HG03060 (cell line): ENCODE data around the gene SERPINB6.
"Not testable (repeated sequence)": the region's sequence is repeated elsewhere in the genome, so short reads cannot be mapped to it uniquely, and the experiment has no call there.

Experiments used
- ATAC-seq: cut with Tn5 transposase; IDR thresholded peaks from one replicate; pipeline ENCODE4 v1.9.1; 2021; ENCODE audit warnings: low read depth, moderate number of reproducible peaks; ENCODE audit not compliant: unreplicated experiment

Gene SERPINB6

DNA sequence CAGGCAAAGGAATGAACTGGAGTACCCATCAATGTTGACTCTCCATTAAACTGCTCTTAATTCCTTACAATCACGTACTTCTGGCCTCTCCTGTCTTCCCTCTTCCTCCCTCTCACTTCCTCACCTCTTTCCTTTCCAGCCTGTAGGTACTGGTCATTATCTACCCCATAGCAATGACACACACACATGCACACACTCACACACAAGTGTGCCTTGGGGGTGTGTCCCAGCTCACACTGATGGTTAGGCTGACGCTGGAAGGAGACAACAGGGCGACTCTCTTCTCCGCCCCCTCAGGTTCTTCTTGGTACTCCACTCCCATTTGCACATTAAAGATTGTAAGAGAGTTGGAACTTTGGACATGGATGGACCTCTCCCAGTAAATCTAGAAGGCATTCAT lies 54.3 kb downstream of the SERPINB6 start:
- ATAC-seq: no peak

DNA sequence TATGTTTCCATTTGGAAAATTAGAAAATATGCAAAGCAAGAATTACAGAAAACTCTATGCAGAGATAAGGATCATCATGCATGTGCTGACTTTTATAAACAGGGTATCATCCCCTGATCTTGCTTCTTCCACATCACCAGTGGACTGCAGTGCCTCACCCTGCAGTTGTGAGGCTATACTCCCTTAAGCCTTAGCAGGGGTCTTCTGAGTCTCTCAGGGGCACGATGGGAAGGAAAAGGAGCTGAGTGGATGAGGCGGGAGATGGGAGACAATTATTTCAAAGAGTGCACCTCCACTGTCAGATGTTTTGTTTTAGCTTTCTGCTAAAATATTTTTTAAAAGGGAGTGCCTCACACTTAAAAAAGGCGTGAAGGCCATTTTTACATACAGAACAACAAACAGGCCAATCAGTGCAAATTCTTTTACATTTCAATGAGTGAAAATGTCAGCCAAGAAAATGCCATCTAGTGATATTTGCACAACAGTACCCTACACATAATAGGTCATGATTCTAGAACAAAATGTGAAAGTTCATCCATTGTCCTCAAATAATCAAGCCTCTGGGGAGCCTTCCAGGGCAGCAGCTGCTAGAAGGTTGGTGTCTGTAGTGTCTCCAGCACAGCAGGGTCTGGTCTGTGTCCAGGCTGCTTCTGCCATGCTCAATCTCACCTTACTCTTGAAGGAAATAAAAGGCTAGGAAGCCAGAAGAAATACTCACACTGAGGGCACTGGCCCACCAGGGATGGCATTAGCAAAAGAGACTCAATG lies 55.0 kb downstream of the SERPINB6 start:
- no peak for ATAC-seq

DNA sequence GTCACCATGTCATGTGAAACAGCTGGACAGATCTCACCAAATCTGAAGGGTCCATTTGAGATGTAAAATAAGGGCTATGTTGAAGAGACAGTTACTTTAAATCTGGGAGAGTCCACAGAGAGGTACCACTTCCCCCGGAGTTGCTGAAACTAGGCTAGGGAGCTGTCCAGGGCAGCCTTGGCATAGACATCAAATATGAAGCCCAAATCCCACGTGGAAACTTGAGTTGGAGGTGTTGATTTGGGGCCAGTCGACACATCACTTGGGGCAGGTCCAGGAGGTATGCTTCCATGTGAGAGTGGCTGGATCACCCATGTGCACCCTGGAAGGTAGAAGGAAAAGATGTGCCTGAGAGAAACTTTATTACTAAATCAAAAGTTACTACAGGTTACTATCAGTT lies 56.2 kb downstream of the SERPINB6 start:
- no peak for ATAC-seq

DNA sequence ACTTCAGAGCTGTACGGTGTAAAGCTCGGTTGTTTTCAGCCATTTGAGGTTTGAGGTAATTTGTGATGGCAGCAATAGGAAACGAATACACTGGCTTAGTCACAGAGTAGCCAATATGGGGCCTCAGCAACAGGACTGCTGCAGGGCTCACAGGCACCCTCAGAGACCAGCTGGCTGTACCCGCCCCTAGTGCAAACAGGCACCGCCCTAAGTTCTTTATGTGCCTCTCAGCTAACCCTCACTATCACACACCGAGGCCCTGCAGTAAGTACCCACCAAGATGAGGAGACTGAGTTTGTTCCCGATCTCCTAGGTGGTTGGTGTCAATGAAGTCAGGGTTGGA lies 57.1 kb downstream of the SERPINB6 start:
- ATAC-seq: no peak

DNA sequence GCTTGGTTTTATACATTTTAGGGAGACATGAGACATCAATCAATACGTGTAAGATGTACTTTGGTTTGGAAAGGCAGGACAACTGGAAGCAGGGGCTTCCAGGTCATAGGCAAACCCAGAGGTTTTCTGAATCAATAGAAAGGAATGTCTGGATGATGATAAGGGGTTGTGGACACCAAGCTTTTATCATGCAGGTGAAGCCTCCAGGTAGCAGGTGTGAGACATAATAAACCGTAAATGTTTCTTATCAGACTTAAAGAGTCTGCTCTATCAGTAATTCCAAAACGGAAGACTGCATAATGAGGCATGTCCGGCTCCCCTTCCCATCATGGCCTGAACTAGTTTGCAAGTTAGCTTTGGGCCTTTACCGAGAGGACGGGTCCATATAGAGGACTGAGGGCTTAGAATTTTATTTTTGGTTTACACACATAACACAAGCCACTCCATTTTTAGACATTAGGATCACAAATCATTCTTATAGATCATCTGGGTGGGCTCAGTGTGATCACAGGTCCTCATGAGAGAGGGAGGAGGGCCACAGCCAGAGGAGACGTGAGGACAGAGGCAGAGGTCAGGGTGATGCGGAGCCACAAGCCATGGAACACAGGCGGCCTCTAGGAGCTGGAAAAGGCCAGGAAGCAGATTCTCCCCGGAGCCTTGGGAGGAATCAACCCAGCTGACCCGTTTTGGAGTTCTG lies 57.6 kb downstream of the SERPINB6 start:
- no peak for ATAC-seq

DNA sequence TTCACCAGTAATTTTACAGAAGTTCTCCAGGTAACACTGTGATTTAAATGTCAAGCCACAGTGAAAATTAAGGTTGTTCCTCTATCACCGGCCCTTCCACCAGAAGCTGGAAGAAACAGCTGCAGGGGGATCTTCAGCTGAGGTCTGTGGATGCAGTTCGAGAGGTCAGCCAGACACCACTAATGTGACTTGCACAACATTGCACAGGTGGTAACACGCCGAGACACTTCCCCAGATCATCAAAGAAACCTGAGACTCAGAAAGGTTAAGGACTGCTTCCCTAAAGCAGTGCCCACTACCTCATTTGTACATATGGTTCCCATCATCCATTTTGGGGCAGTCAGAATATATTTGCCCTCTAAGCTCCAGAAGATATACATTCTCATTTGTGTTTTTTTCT lies 60.2 kb downstream of the SERPINB6 start:
- ATAC-seq: no peak

DNA sequence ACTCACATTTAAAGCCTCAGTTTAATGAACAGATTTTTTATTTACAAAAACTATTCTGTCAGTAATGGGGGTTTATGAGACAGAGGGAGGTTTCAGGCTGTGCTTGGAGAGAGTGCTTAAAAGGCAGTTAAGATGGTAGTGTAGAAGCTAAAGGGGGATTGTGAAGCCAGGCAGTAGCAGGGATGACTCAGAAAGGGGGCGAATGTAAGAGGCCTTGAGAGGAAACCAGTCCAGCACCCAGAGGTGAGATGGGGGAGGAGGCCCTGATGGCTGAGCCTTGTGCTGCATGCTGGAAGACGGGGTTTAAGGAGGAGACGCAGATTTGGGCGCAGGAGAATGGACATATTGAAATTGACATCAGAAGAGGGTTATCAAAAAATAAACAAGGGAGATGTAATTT lies 61.6 kb downstream of the SERPINB6 start:
- no peak for ATAC-seq

DNA sequence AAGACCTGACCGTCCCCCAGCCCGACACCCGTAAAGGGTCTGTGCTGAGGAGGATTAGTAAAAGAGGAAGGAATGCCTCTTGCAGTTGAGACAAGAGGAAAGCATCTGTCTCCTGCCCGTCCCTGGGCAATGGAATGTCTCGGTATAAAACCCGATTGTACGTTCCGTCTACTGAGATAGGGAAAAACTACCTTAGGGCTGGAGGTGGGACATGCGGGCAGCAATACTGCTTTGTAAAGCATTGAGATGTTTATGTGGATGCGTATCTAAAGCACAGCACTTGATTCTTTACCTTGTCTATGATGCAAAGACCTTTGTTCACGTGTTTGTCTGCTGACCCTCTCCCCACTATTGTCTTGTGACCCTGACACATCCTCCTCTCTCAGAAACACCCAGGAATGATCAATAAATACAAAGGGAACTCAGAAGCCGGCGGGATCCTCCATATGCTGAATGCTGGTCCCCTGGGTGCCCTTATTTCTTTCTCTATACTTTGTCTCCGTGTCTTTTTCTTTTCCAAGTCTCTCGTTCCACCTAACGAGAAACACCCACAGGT lies 62.2 kb downstream of the SERPINB6 start:
- ATAC-seq: not testable (repeated sequence)

DNA sequence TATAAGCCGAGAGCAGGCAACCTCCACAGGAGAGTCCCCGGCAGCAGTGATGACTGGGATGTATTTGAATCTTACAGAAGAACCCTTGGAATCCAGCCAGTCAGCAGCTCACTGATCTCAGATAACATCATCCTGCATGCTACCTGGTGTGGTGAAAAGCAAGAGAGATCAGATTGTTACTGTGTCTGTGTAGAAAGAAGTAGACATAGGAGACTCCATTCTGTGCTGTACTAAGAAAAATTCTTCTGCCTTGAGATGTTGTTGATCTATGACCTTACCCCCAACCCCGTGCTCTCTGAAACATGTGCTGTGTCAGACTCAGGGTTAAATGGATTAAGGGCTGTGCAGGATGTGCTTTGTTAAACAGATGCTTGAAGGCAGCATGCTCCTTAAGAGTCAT lies 62.9 kb downstream of the SERPINB6 start:
- ATAC-seq: not testable (repeated sequence)

DNA sequence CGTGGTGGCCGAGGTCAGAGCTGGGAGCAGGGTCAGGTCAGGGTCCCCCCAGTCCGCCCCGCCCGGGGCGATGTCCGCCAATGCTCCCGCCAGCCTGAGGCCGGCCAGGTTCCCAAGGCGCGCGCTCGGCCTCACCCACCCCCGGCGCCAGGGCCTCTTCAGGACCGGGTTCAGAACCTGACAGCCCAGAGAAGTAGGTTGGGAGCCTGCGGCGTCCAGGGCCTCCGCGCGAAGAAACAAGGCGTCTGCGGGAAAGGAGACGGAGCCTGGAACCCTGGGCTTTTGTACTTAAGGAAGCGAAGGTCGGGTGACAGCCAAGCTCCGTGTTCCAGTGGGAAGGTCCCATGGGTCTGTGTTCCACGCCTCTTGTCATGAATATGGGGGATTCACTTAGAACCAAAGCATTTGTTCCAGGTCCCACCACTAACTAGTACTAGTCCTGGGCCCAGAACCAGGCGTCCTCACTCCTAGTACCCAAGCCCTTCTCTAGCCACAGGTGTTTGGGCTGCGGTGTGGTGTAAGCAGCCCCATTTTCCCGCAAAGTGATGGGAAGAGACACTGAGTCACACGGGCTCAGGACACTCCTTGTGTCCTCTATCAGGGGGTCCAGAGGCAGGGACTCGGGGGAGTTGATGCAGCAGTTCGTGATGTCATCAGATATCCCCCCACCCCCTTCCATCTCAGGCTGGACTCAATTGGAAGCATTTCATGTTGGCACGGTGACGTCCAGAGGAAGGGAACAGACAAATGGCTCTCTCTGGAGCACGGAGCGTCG lies 67.8 kb downstream of the SERPINB6 start:
- ATAC-seq: not testable (repeated sequence)

DNA sequence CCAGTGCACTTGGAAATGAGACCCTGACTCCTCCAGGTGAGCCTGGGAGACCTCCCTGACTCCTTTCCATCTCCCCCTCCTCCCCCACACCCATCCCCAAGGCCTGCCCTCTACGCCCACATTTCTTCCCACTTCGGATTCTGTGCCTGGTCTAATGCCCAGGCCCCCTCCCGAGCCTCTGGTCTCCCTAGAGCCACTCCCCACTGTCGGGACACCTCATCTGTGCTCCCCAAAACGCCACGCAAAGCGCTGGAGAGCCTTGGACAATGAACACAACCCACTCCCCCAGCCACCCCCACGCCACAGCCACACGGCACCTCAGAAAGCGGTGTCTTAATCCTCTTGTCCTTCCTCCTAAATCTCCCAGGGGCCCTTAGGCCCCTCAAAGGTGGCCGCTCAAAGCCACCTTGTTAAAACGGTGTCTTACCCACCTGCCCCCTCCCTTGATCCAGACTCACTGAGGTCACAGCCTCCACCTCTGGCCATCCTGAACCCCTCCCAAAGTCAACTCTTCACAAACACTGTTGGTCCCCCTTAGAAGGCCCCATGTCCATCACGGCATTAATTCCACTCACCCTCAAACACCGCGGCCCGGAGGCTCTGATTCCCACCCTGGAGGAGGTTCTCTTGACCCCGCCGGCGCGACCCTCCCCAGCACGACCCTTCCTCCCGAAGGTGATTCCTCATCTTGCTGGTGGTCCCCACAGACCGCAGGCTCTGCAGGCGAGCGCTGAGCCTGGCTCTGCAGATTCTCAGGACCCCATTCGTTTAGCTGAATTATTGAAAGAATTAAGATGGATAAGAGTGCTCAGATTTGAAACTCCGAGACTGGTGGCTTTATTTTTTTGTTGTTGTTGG lies 69.5 kb downstream of the SERPINB6 start:
- ATAC-seq: not testable (repeated sequence)

DNA sequence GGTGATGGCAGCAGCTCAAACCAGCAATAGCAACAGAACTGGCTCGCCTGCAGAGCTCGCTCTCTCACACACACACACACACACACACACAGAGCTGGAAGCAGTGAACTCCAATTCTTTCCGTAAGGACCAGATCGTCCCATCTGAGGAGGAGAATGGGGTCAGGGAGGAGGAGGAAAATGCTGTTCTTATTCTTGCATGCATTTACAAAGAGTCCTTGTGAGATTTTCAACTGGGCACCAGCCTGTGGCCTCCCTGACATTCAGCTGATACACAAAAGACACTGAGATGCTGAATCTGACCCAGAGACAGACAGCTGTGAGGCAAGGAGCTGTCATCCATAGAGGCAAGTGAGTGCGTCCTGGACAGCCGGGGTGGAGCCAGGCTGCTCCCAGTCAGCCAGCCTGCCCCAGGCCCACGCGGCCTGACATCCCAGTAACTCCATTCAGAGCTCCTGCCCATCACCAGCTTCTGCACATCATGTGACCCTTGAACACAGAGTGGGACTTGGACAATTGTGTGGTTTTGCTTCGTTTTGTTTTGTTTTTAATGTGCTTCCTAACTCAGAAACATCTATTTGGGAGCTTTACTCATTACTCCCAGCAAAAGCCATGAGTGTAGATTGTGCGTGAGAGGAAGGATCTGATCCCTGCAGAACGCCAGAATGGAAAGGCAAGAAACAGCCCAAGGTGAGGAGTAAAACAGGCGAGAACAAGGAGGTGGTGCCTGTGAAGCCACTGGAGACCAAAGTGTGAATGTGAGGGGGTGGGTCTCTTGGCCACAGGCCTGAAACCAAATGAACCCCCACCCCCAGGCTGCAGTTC lies 70.3 kb downstream of the SERPINB6 start:
- ATAC-seq: no peak

DNA sequence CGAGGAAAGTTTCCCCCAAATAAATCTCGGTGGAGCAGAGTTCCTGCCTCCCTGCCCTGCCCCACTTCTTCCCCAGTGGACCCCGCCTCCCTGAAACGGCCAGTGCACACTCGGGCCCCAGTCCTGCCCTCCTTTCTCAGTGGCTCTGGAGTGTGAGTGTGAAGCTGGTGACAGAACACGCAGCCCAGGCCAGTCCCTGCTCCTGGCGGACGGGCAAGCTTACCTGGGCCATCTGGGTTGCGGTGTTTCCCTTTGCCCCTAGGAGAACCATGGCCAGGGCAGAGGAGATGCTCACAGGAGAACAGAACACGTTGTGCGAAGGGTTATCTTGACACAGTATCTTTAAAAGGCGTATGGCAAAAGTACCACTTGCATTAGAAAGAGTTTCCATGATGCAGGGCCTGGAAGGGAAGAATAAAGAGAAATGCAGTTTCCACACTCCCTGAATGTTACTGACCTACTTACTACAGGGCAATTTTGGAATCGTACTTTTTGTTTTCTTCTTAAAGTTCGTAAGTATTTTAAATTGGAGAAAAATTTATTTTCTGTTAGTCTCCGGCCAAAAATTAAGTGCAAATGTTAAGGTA lies 71.1 kb downstream of the SERPINB6 start:
- no peak for ATAC-seq

DNA sequence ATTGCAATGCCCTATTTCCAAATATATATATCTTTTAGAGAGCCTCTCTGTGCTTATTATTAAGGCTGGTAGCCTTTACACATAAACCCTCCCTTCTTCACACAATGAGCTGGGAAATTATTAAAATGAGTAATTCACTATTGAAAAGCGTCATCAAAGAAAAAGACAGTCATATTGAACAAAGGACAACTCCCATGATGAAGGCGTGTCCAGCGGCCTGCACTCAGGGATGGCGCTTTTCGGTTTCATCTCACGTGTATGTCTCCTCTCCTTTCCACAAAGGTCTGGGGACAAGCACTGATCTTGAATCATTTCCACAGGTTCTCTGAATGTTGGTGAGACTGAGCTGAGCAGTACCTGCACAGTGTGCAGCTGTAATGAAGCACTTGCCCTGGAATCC lies 71.8 kb downstream of the SERPINB6 start:
- ATAC-seq: no peak
